ENCODE results near the gene F8. TPM values are rescaled to one million over a fixed set of nuclear protein-coding genes. Genes with fewer than 3 reads are reported as not detected.
"Not testable (repeated sequence)": the region's sequence is repeated elsewhere in the genome, so short reads cannot be mapped to it uniquely, and the experiment has no call there.

F8 gene
- total and polyA plus RNA-seq, 12 donors: 21.6 to 92.4 (median 37.7) TPM

- intact Hi-C loops (cut with DNase I): loop anchor here in 1 of 10 donors (10.0 kb wide), 1 partner anchor 46 kb away; no protein-coding TSS in a partner anchor
- H3K9me3 ChIP-seq: no peaks in the 10 kb centered on the region
- no peak overlapping the region for H3K4me3 ChIP-seq
- ATAC-seq (no peak), DNase-seq (no peak)
- H3K36me3 ChIP-seq: peaks cover 0 to 59% (median 0%) of the 10 kb centered on the region in 9 donors
- H3K27me3 ChIP-seq: no peaks in the 10 kb centered on the region
- no peak overlapping the region for H3K27ac ChIP-seq
- TF ChIP-seq CTCF (IDR thresholded peaks at IDR 0.05): no peak
- H3K4me1 ChIP-seq: no peaks in the 10 kb centered on the region
- 96 to 98% methylated on average over 8 of the region's 8 CpGs for WGBS, 2 donors
These were observed 122.2 kb downstream of the F8 start for GRCh38 chrX:154900323-154900722.

- WGBS, 2 donors: 77 to 79% methylated on average over 1 of the region's 1 CpG
- no peak for ATAC-seq
- Histone ChIP-seq H3K27me3 (no peaks in the 10 kb centered on the region), H3K4me3 (no peak overlapping the region), H3K4me1 (no peaks in the 10 kb centered on the region), H3K36me3 (peaks cover 0 to 30% (median 0%) of the 10 kb centered on the region in 9 donors), H3K9me3 (no peaks in the 10 kb centered on the region), H3K27ac (no peak overlapping the region)
- no peak for TF ChIP-seq CTCF (IDR thresholded peaks at IDR 0.05)
- no peak for DNase-seq
- intact Hi-C loops (cut with DNase I): loop anchor here in 1 of 10 donors (10.0 kb wide), 1 partner anchor 163 kb away; no protein-coding TSS in a partner anchor
These were observed 130.2 kb downstream of the F8 start for GRCh38 chrX:154892296-154892695.

GRCh38 chrX:154890990-154891639 is 131.4 kb downstream of the F8 start:
- 73 to 80% methylated on average over 1 of the region's 1 CpG for WGBS, 2 donors
- Histone ChIP-seq H3K9me3 (no peaks in the 10 kb centered on the region), H3K36me3 (peaks cover 0 to 25% (median 0%) of the 10 kb centered on the region in 9 donors), H3K27ac (no peak overlapping the region), H3K4me1 (no peaks in the 10 kb centered on the region), H3K27me3 (no peaks in the 10 kb centered on the region), H3K4me3 (no peak overlapping the region)
- DNase-seq: no peak
- TF ChIP-seq CTCF (IDR thresholded peaks at IDR 0.05): no peak
- intact Hi-C loops (cut with DNase I): loop anchor here in 1 of 10 donors (10.0 kb wide), 1 partner anchor 164 kb away; no protein-coding TSS in a partner anchor
- no peak for ATAC-seq

- H3K27ac ChIP-seq; H3K36me3 ChIP-seq; intact Hi-C loops (cut with DNase I); H3K9me3 ChIP-seq; DNase-seq; H3K4me3 ChIP-seq; H3K27me3 ChIP-seq; H3K4me1 ChIP-seq: not testable (repeated sequence)
- ATAC-seq: peak; percentile 56 to 73 (median 66)
- WGBS, 2 donors: no CpG with 5 or more reads among the region's 62 CpGs
These were observed 135.7 kb downstream of the F8 start for GRCh38 chrX:154886789-154887221.

- H3K27ac ChIP-seq: peak within 1 kb of the TSS in 1 of 10 donors; percentile 41
- H3K4me1 ChIP-seq; H3K36me3 ChIP-seq; intact Hi-C loops (cut with DNase I); H3K27me3 ChIP-seq; H3K9me3 ChIP-seq: not testable (repeated sequence)
- DNase-seq (peak; percentile 5 to 40), ATAC-seq (peak; percentile 69 to 90 (median 82))
- H3K4me3 ChIP-seq: peak within 1 kb of the TSS in 3 of 10 donors; percentile 26 to 45 (median 32)
- WGBS, 2 donors: 0% methylated on average over 8 of the region's 91 CpGs; no CpG with 5 or more reads in 1 of the 2 donors
These were observed 136.3 kb downstream of the F8 start, which contains the start of gene F8A1 for GRCh38 chrX:154886069-154886788. Gene F8A1 (plus strand): TSS chrX:154886355. CDS start chrX:154886375, 20 bp downstream.

GRCh38 chrX:154885549-154885948 is 137.0 kb downstream of the F8 start:
- peak in 6 of 8 donors; percentile 2 to 54 (median 22) for ATAC-seq
- H3K4me3 ChIP-seq; intact Hi-C loops (cut with DNase I); H3K9me3 ChIP-seq; H3K36me3 ChIP-seq; H3K4me1 ChIP-seq; H3K27me3 ChIP-seq; H3K27ac ChIP-seq: not testable (repeated sequence)
- WGBS, 2 donors: 63 to 96% methylated on average over 2 to 3 of the region's 14 CpGs
- DNase-seq: peak in 1 of 2 donors; percentile 14

GRCh38 chrX:154885057-154885456 is 137.5 kb downstream of the F8 start:
- WGBS, 2 donors: 100% methylated on average over 6 of the region's 33 CpGs; no CpG with 5 or more reads in 1 of the 2 donors
- DNase-seq, ATAC-seq: not testable (repeated sequence)

GRCh38 chrX:154884069-154884468 is 138.5 kb downstream of the F8 start:
- H3K4me3 ChIP-seq; H3K36me3 ChIP-seq; H3K27me3 ChIP-seq; H3K9me3 ChIP-seq; intact Hi-C loops (cut with DNase I); DNase-seq; H3K27ac ChIP-seq; ATAC-seq; H3K4me1 ChIP-seq: not testable (repeated sequence)
- no CpG with 5 or more reads among the region's 8 CpGs for WGBS, 2 donors

More at GRCh38 chrX:154885057-154885456, 137.5 kb downstream of the F8 start:
- H3K27ac ChIP-seq; H3K4me1 ChIP-seq; H3K4me3 ChIP-seq; intact Hi-C loops (cut with DNase I); H3K27me3 ChIP-seq; H3K9me3 ChIP-seq; H3K36me3 ChIP-seq: not testable (repeated sequence)
